B cell (primary cell): Measurements from ENCODE around the gene ARL4C. TPM values are rescaled to one million over a fixed set of nuclear protein-coding genes. Genes with fewer than 3 reads are reported as not detected.

Experiments used
- ATAC-seq: fragments of 200-7000 bp; cut with Tn5 transposase; one replicate; pipeline ENCODE4 v1.10.0; 2021; ENCODE audit warnings: low read depth, mild to moderate bottlenecking, moderate number of reproducible peaks, moderate library complexity
- CTCF ChIA-PET: fragments of 350-600 bp; sonication (Branson Sonifier 250); formaldehyde crosslinking; loops from one replicate; lab custom pipeline; 2021; ENCODE audit warnings: antibody characterized with exemption, inconsistent platforms; lab: Charles Lee
- POLR2A ChIA-PET: fragments of 350-600 bp; sonication (Branson Sonifier 250); formaldehyde crosslinking; loops from one replicate; lab custom pipeline; 2021; ENCODE audit warnings: antibody characterized with exemption; lab: Charles Lee
- DNase-seq: peaks from one replicate; pipeline ENCODE4 v3.0.0; 2013
- H2AFZ ChIP-seq: 2 replicates; pipeline ENCODE4 v1.6.1; 2012; ENCODE audit warnings: mild to moderate bottlenecking, low read depth, low read length; ENCODE audit not compliant: insufficient read depth, poor library complexity, severe bottlenecking
- H3K27ac ChIP-seq, 2 donors: 1 replicate in 1 of 2; 2 replicates in 1 of 2; pipeline ENCODE4 v1.5.1; 2012 to 2013; ENCODE audit warnings: low read length in 2 of 2, mild to moderate bottlenecking in 2 of 2, moderate library complexity in 1 of 2
- H3K27me3 ChIP-seq, 4 experiments: fragments of 200-600 bp in 1 of 4; sonication (generic) in 1 of 4; replicated peaks in 1 of 4; 1 replicate in 2 of 4; 2 replicates in 2 of 4; pipeline versions ENCODE4 v1.6.1 to v1.7.0; 2013 to 2016; ENCODE audit warnings: low read length in 3 of 4, mild to moderate bottlenecking in 2 of 4, mixed read lengths in 1 of 4, moderate library complexity in 1 of 4; ENCODE audit not compliant: insufficient read depth in 4 of 4, control insufficient read depth in 3 of 4; ENCODE audit errors: control extremely low read depth in 1 of 4
- H3K36me3 ChIP-seq, 2 experiments: replicated peaks in 1 of 2; 1 replicate in 1 of 2; 2 replicates in 1 of 2; pipeline versions ENCODE4 v1.6.1 to v1.7.1; 2013; ENCODE audit warnings: low read length in 1 of 2; ENCODE audit not compliant: insufficient read depth in 2 of 2, control insufficient read depth in 1 of 2; ENCODE audit errors: control extremely low read depth in 1 of 2, extremely low read depth in 1 of 2
- H3K4me1 ChIP-seq, 2 donors: fragments of 200-600 bp in 1 of 2; sonication (generic) in 1 of 2; 1 replicate in 1 of 2; 2 replicates in 1 of 2; pipeline versions ENCODE4 v1.5.1 to v1.6.1; 2013 to 2017; ENCODE audit warnings: low read length in 2 of 2; ENCODE audit not compliant: control insufficient read depth in 2 of 2, insufficient read depth in 2 of 2
- H3K4me2 ChIP-seq: replicated peaks from 2 replicates; pipeline ENCODE3; 2012; ENCODE audit warnings: mild to moderate bottlenecking, low read depth, low read length; ENCODE audit not compliant: poor library complexity, severe bottlenecking
- H3K4me3 ChIP-seq, 5 experiments: fragments of 200-600 bp in 1 of 5; sonication (generic) in 1 of 5; 1 replicate in 3 of 5; 2 replicates in 2 of 5; pipeline versions ENCODE4 v1.5.1 to v1.7.0; 2011 to 2016; ENCODE audit warnings: low read length in 4 of 5, mild to moderate bottlenecking in 4 of 5, low read depth in 2 of 5, control low read depth in 1 of 5, moderate library complexity in 1 of 5; ENCODE audit not compliant: insufficient read depth in 1 of 5; ENCODE audit errors: control extremely low read depth in 1 of 5, extremely low read depth in 1 of 5
- H3K79me2 ChIP-seq: fragments of 200-600 bp; sonication (generic); one replicate; pipeline ENCODE4 v1.6.0; 2016; ENCODE audit warnings: low read length; ENCODE audit not compliant: control insufficient read depth, insufficient read depth
- H3K9ac ChIP-seq: fragments of 200-600 bp; sonication (generic); 2 replicates; pipeline ENCODE4 v1.6.1; 2017; ENCODE audit warnings: mild to moderate bottlenecking, low read length, moderate library complexity
- H3K9me3 ChIP-seq, 3 donors: one replicate each; pipeline versions ENCODE4 v1.6.1 to v1.7.1; 2013; ENCODE audit warnings: low read length in 2 of 3; ENCODE audit not compliant: control insufficient read depth in 2 of 3, insufficient read depth in 1 of 3; ENCODE audit errors: control extremely low read depth in 1 of 3
- H4K20me1 ChIP-seq: 2 replicates; pipeline ENCODE4 v1.6.0; 2012; ENCODE audit warnings: mild to moderate bottlenecking, low read length; ENCODE audit not compliant: insufficient read depth, control insufficient read depth, poor library complexity, severe bottlenecking
- H3K27ac Mint-ChIP-seq: one replicate; pipeline ENCODE4 v1.8.0; 2021; ENCODE audit warnings: mixed read lengths
- H3K27me3 Mint-ChIP-seq: one replicate; pipeline ENCODE4 v1.8.0; 2021; ENCODE audit warnings: mixed read lengths
- H3K4me1 Mint-ChIP-seq: one replicate; pipeline ENCODE4 v1.8.0; 2021; ENCODE audit warnings: mixed read lengths
- H3K4me3 Mint-ChIP-seq: one replicate; pipeline ENCODE4 v1.8.0; 2021; ENCODE audit warnings: mixed read lengths
- H3K9me3 Mint-ChIP-seq: one replicate; pipeline ENCODE4 v1.8.0; 2022; ENCODE audit warnings: mixed read lengths; ENCODE audit not compliant: insufficient read depth
- CTCF ChIP-seq: fragments of 200-600 bp; IDR thresholded peaks from one replicate; pipeline ENCODE4 v1.8.0; 2022; ENCODE audit warnings: antibody characterized with exemption, mild to moderate bottlenecking
- EZH2 ChIP-seq: IDR thresholded peaks from 2 replicates; pipeline ENCODE4 v1.6.1; 2012; ENCODE audit warnings: borderline replicate concordance, low read depth, mild to moderate bottlenecking, moderate library complexity, low read length; ENCODE audit not compliant: insufficient read depth, poor library complexity, severe bottlenecking
- WGBS: methylation state at CpG from one replicate; pipeline ENCODE4 v1.1.5; 2013; ENCODE audit warnings: missing lambda C conversion rate; ENCODE audit not compliant: insufficient coverage; 5-methylcytosine and 5-hydroxymethylcytosine counted together
- intact Hi-C: fragments of 100-400 bp; cut with micrococcal nuclease; formaldehyde crosslinking; loops from one replicate; pipeline ENCODE4 v1.10.0; 2022
- polyA plus RNA-seq: library from polyadenylated mRNA; depleted of rRNA; stranded (reverse); fragments of >200 nt; gene quantifications from 2 replicates; pipeline ENCODE4 v1.2.3, GENCODE V29; 2012
- total RNA-seq, 2 donors: library from RNA; stranded (reverse); fragments of 120-200 nt in 1 of 2; gene quantifications; 1 replicate in 1 of 2; 2 replicates in 1 of 2; pipeline versions ENCODE4 v1.2.3 to v1.2.4, GENCODE V29; 2013 to 2022

Gene ARL4C
- total and polyA plus RNA-seq, 2 donors (not counting 1 experiment from before 2014, with no cell fraction given): 20.2 to 22.5 TPM

GRCh38 chr2:234469251-234469845 is 27.5 kb downstream of the ARL4C start:
- no peak for ATAC-seq
- no peak for DNase-seq
- CTCF ChIA-PET: interaction anchor here (1.3 kb wide), 2 partner anchors 15 to 180 kb away, joined by 4 read pairs; no protein-coding TSS in a partner anchor
- H3K4me1 Mint-ChIP-seq: no peaks in the 10 kb centered on the region
- peaks cover 4% of the 10 kb centered on the region for H3K27me3 Mint-ChIP-seq
- Histone ChIP-seq H3K27ac (no peak overlapping the region), H3K79me2 (no peaks in the 10 kb centered on the region), H3K27me3 (no peaks in the 10 kb centered on the region), H3K36me3 (no peaks in the 10 kb centered on the region), H3K4me2 (no peak overlapping the region), H3K9me3 (peaks cover 0 to 29% (median 0%) of the 10 kb centered on the region in 3 donors), H4K20me1 (no peaks in the 10 kb centered on the region), H3K9ac (no peak overlapping the region), H3K4me1 (no peaks in the 10 kb centered on the region), H2AFZ (no peak overlapping the region), H3K4me3 (no peak overlapping the region)
- WGBS: 82% methylated on average over 3 of the region's 7 CpGs
- no peak overlapping the region for H3K4me3 Mint-ChIP-seq
- POLR2A ChIA-PET: no interaction called here
- TF ChIP-seq EZH2: no peak
- no peak for TF ChIP-seq CTCF
- no peak overlapping the region for H3K27ac Mint-ChIP-seq
- intact Hi-C loops: no loop called here
- H3K9me3 Mint-ChIP-seq: peaks cover 2% of the 10 kb centered on the region

GRCh38 chr2:234468503-234468902 is 28.4 kb downstream of the ARL4C start:
- no peak overlapping the region for H3K4me3 Mint-ChIP-seq
- Histone ChIP-seq H3K9me3 (peaks cover 0 to 26% (median 0%) of the 10 kb centered on the region in 3 donors), H3K27ac (no peak overlapping the region), H3K4me1 (no peaks in the 10 kb centered on the region), H3K79me2 (no peaks in the 10 kb centered on the region), H3K4me3 (no peak overlapping the region), H3K9ac (no peak overlapping the region), H2AFZ (no peak overlapping the region), H3K4me2 (no peak overlapping the region), H4K20me1 (no peaks in the 10 kb centered on the region), H3K27me3 (no peaks in the 10 kb centered on the region), H3K36me3 (no peaks in the 10 kb centered on the region)
- DNase-seq (no peak), ATAC-seq (no peak)
- H3K27me3 Mint-ChIP-seq: peaks cover 4% of the 10 kb centered on the region
- ChIA-PET CTCF (interaction anchor here (1.3 kb wide), 1 partner anchor 180 kb away, joined by 4 read pairs; no protein-coding TSS in a partner anchor), POLR2A (no interaction called here)
- H3K9me3 Mint-ChIP-seq: peaks cover 2% of the 10 kb centered on the region
- intact Hi-C loops: no loop called here
- no peak overlapping the region for H3K27ac Mint-ChIP-seq
- H3K4me1 Mint-ChIP-seq: no peaks in the 10 kb centered on the region
- WGBS: 90% methylated on average over 5 of the region's 5 CpGs
- TF ChIP-seq CTCF: no peak
- TF ChIP-seq EZH2: no peak
